Stimulated activated CD8-positive, alpha-beta memory T cell treated with anti-CD3 and anti-CD28 coated beads, Interleukin-7, amount 100 ng/mL, for 48 hours (primary cell): ENCODE results near the gene MINDY3.
"Not testable (repeated sequence)": the region's sequence is repeated elsewhere in the genome, so short reads cannot be mapped to it uniquely, and the experiment has no call there.

Source experiments
- DNase-seq, 2 donors: peaks; one replicate each; pipeline ENCODE4 v3.0.0-alpha.2; 2020; ENCODE audit warnings: low read depth in 1 of 2; ENCODE audit errors: extremely low read depth in 1 of 2

Gene MINDY3

DNA sequence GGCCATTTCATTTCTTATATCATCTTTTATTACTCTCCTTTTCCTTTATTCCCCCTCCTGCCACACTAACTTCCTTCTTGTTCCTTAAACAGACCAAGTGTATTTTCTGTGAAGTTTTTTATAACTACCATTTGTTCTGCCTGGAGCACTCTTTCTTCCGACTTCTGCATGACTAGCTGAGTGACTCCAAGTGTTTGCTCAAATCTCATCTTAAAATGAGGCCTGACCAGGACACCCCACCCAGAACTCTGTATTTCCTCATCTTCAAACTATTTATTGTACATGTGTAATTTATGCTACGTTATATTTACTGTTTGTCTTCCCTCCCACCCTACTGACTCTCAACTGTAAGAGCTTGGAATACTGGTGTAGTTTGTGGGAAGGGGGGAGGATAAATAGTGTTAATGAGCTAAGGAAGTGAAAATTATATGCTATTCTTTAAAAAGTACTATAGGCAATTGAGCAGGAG lies 3.2 kb downstream of the MINDY3 start:
- DNase-seq, result no peak

DNA sequence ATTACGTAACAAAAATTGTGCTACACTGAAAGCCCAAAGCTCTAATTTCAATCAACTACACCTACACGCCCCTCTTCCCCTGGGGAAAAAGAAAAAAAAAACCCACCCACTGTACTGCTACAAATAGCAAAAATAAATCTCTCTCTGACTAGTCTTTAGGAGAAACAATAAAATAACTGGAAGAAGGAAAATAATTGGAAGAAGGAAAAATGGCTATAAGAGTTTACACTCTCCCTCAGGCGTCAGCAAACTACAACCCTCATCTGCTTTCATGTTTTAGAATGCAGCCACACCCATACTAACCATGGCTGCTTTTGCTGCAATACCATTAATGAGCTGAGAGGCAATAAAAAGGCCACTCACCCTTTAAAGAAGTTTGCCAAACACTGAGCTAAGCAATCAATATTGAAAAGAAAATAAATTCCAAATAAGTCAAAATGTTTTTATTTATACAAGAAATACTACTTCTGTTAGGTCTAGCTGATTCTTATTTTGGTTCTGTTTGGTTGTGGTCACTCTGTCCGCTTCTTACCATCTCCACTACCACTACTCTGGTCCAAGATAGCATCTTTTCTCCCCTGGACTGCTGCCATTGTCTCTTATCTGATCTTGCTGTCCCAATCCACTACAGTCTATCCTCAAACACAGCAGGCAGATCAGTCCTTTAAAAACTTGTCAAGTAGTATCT lies 3.8 kb downstream of the MINDY3 start:
- no peak for DNase-seq

DNA sequence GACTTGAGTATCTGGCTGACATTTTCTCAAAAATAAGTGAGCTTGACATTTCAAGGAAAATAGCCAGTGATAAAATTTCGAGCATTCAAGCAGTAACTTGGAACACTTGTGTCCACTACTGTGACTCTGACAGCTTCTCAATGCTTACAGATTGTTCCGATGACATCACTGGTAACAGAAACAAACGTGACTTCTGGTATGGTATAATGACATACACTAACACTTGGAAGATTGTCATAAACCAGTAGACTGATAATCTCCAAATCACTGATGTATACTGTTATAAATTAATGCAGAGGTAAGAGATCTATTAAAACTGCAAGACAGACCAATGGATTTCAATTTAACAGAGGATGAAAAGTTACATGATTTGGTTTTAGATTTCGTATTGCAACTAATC lies 6.5 kb downstream of the MINDY3 start:
- DNase-seq, result no peak

GRCh38 chr10:15852111-15852557 lies 8.2 kb downstream of the MINDY3 start:
- no peak for DNase-seq

DNA sequence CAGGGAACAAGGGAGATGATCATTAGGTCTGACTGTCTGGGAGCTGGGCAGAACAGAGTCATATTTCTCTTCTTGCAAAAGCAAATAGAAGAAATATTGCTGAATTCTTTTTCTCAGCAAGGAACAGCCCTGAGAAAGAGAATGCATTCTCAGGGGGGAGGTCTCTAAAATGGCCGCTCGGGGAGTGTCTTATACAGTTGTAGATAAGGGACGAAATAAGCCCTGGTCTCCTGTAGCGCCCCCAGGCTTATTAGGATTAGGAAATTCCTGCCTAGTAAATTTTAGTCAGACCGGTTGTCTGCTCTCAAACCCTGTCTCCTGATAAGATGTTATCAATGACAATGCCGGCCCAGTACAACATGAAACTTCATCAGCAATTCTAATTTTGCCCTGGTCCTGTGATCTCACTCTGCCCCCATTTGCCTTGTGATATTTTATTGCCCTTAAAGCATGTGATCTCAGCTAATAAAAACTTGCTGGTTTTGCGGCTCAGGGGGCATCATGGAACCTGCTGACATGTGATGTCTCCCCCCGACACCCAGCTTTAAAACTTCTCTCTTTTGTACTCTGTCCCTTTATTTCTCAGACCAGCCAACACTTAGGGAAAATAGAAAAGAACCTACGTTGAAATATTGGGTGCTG lies 9.8 kb downstream of the MINDY3 start:
- not testable (repeated sequence) for DNase-seq

DNA sequence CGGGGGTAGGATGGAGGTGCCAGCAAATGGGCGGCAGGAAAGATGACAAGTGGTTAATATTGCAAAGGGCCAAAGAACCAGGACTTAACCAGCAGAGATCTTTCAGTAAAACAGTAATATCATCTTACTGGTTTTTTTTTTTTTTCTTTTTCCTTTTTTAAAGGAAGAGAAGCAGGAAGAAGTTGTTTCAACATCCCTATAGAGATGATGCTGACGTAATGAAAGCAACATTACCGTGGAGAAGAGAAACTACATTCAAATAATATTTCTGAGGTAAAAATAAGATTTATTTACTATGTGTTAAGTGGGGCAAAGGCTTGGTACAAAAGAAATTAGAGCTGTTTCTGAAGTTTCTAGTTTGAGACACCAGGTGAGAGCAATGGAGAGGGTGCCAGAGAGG lies 11.0 kb downstream of the MINDY3 start:
- no peak for DNase-seq

DNA sequence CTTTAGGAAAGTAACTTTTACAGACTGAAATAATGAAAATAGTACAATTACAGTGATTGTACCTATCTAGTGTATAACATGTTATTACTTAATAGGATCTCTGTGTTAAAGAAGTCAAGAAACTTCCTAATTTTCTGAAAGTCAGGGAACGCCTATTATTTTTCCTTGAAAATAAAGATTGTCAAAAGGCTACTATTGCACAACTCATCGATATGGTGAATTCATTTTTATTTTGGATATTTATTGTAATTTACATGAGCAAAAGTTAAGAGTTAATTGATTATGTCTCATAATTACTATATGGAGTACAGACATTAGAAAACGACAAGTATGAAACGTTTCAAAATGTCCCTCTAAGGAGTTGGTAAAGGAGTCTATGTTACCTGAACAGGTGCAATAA lies 12.8 kb downstream of the MINDY3 start:
- no peak for DNase-seq

DNA sequence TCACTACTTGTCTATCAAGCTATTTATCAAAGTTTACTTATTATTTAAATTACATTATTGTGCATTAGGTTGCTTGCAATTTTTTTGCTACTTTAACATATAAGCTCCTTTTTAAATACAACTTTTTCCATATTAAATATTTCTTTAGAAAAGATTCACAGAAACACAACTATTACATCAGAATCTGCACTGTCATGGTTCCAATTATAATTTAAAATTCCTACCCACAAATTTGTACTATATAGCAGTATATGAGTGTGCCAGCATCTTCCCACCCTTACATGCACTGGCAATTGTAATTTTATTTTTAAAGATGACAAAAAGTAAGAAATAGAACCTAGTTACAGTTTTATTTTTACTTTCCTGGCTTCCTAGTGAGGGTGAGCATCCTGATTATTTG lies 15.8 kb downstream of the MINDY3 start:
- no peak for DNase-seq

GRCh38 chr10:15843695-15844094 lies 16.6 kb downstream of the MINDY3 start:
- DNase-seq, result no peak

DNA sequence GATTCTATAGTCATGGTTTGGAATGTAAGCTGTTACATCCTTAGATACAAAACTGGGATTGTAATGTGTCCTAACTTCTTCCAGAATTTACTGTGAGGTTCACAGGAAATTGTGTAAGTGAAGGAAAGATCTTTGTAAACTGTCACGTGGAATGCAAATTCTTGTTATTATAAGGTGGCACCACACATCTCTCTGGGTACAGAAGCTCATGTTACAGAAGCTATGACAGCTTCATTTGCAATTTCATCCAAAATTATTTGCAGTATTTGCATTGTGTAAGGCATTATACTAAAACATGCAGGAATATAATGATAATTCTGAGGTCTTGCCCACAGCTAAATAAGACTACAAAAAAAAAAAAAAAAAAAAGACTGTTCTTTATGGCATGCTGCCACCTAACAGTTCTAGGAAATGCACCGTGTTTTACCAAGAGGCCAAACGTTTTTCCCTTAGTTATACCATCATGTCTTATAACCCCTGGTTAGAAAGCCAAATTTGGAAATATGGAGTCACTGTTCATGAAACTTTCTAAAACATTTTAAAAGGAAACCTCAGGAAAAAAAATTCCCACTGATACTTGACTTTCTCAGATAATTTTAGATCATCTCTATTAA lies 17.6 kb downstream of the MINDY3 start:
- DNase-seq, result no peak

DNA sequence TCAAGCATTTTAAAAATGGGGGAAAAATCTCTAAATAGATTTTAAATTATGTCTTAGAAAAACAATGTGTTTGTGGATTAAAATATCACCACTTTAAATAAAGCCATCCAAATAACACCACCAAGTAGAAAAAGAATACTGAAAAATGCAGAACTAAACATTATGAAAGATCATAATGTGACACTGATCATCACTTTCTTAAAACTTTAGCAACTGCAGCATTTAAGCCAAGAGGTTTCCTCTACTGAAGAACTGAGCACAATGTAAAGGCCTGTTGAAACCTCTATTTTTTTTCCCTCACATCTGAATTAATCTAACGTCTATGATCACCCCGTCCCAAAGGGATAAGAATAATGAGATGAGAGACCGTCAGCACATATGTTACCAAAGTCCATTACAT lies 18.6 kb downstream of the MINDY3 start:
- no peak for DNase-seq

GRCh38 chr10:15836807-15837206 lies 23.5 kb downstream of the MINDY3 start:
- no peak for DNase-seq

DNA sequence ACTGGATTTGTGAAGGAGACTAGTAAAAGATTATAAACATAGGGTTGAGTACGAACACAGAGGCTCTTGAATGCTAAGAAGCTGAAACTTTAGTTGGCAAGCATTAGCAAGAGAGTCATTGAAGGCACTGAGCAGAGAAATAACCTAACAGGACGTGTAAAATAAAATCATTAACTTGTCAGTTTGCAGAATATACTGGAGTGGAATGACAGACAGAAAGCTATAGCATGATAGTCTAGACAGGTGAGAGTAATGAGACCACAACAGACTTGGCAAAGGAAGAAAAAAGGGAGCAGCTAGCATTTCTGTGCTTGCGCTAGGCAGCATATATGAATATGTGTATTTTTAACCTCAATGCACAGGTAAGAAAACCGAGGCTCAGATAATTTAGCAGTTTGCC lies 30.8 kb downstream of the MINDY3 start:
- DNase-seq, result no peak

- no peak for DNase-seq
Observed at GRCh38 chr10:15824498-15824897, 35.8 kb downstream of the MINDY3 start.

DNA sequence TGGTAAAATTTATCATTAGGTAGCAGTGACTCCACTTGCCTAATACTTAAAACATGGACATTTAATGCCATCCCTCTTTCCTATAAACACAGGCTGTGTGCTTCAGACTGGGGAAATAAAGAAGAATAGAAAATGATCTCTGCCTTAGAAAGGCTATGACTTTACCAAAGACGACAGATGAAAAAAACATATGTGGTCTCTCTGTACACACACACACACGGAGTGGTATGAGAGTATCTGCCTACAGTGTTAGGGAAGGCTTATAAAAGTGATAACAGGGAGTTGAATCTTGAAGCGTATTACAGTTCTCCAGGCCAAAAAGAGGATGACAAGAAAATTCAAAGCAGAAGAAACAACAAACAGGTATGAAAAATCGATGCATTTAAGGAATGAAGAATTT lies 38.2 kb downstream of the MINDY3 start:
- DNase-seq, result no peak

- no peak for DNase-seq
Observed at GRCh38 chr10:15821046-15821683, 39.1 kb downstream of the MINDY3 start.

- no peak for DNase-seq
Observed at GRCh38 chr10:15817409-15818046, 42.8 kb downstream of the MINDY3 start.

GRCh38 chr10:15815242-15815885 lies 44.9 kb downstream of the MINDY3 start:
- no peak for DNase-seq

- no peak for DNase-seq
Observed at GRCh38 chr10:15814565-15814964, 45.7 kb downstream of the MINDY3 start.

DNA sequence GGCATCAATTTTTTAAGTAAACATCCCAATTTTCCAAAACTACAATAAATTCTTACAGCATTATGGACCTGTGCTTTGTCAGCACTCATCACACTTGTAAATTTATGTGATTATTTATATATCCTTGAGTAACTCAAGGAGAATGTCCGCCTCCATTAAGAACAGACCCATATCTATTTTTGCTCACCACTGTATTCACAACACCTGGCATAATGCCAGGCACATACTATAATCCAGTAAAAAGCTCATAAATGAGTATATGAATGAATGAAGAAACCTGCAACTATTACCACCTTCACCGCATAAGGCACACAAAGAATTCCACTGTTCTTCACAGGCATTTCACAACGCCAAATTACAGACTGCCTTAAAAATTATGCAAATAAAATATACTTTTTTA lies 46.9 kb downstream of the MINDY3 start:
- no peak for DNase-seq

DNA sequence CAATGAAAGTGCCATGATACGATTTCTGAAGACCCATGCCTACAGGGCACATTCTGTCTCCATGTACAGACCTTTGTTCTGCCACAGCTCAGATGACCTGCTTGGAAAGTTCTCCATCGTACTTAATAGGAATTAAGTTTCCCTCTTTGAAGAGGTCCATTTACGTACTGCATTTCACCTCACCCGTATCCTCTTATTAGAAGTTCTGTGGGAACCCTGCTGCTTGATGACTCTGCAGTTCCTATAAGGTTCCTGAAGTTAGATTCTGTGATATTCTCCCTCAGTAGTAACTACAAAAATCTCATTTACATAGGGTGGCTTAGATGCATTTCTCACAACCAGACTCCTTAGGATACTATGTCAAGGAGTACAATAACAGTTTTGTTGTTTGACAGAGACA lies 50.9 kb downstream of the MINDY3 start:
- no peak for DNase-seq
